HepG2 (cell line): ENCODE results near the gene GPHN. TPM values are rescaled to one million over a fixed set of nuclear protein-coding genes. Genes with fewer than 3 reads are reported as not detected.

Experiments used
- ATAC-seq: fragments of 200-7000 bp; cut with Tn5 transposase; 3 replicates; pipeline ENCODE4 v1.9.1; 2020; ENCODE audit warnings: mild to moderate bottlenecking, moderate library complexity
- BruUV-seq: library from RNA; stranded (reverse); fragments of 400-500 nt; replicated peaks from 2 replicates; lab custom pipeline; 2021; lab: Mats Ljungman, UMichigan
- CTCF ChIA-PET: fragments of 300-600 bp; formaldehyde crosslinking; extraction: SDS; loops from one replicate; lab custom pipeline; 2021; ENCODE audit warnings: low total read pairs, inconsistent platforms, low intra/inter-chr PET ratio; lab: Yijun Ruan, JAX
- POLR2A ChIA-PET: fragments of 350-600 bp; sonication (Branson Sonifier 250); formaldehyde crosslinking; loops from one replicate; lab custom pipeline; 2020; ENCODE audit warnings: antibody characterized with exemption, inconsistent platforms; lab: Yijun Ruan, JAX
- DNase-seq: peaks from one replicate; pipeline ENCODE4 v3.0.0-alpha.2; 2015; ENCODE audit warnings: low spot score
- FAIRE-seq: peaks from 3 replicates; lab custom pipeline; 2011; peaks lifted over from hg19 to GRCh38; lab: Jason Lieb, UNC
- H2AFZ ChIP-seq: one replicate; pipeline ENCODE4 v1.6.1; 2011; ENCODE audit warnings: low read length, inconsistent platforms
- H3K27ac ChIP-seq: fragments of 300-600 bp; 3 replicates; pipeline ENCODE4 v1.8.0; 2011; ENCODE audit warnings: mixed run types, mild to moderate bottlenecking, mixed read lengths, low read length, inconsistent platforms; ENCODE audit not compliant: insufficient read depth; ENCODE audit errors: extremely low read length
- H3K27me3 ChIP-seq, 2 experiments: fragments of 200-600 bp in 1 of 2; 2 replicates in 1 of 2; 3 replicates in 1 of 2; pipeline versions ENCODE4 v1.6.0 to v1.8.0; 2011; ENCODE audit warnings: low read length in 2 of 2, mild to moderate bottlenecking in 2 of 2, moderate library complexity in 2 of 2, inconsistent platforms in 1 of 2; ENCODE audit not compliant: insufficient read depth in 2 of 2, control insufficient read depth in 1 of 2
- H3K36me3 ChIP-seq, 2 experiments: fragments of 200-600 bp in 1 of 2; replicated peaks in 1 of 2; 2 replicates in 1 of 2; 3 replicates in 1 of 2; pipeline versions ENCODE4 v1.5.1 to v1.8.0; 2011; ENCODE audit warnings: low read length in 2 of 2, inconsistent platforms in 1 of 2; ENCODE audit not compliant: insufficient read depth in 2 of 2, control insufficient read depth in 1 of 2
- H3K4me1 ChIP-seq: 2 replicates; pipeline ENCODE4 v1.5.1; 2012; ENCODE audit warnings: low read length, inconsistent platforms; ENCODE audit not compliant: insufficient read depth
- H3K4me2 ChIP-seq: 2 replicates; pipeline ENCODE4 v1.6.0; 2011; ENCODE audit warnings: low read depth, low read length, inconsistent platforms
- H3K4me3 ChIP-seq, 3 experiments: fragments of 200-600 bp in 1 of 3; sonication (generic), shearing (Covaris generic) in 1 of 3; replicated peaks in 1 of 3; 2 replicates each; pipeline ENCODE4 v1.5.1; 2011 to 2016; ENCODE audit warnings: low read length in 3 of 3, inconsistent platforms in 2 of 3, low read depth in 2 of 3, mild to moderate bottlenecking in 2 of 3, control low read depth in 1 of 3, mixed read lengths in 1 of 3; ENCODE audit not compliant: insufficient read depth in 1 of 3
- H3K79me2 ChIP-seq: one replicate; pipeline ENCODE4 v1.6.1; 2011; ENCODE audit warnings: low read length, inconsistent platforms; ENCODE audit not compliant: insufficient read depth
- H3K9ac ChIP-seq: 2 replicates; pipeline ENCODE4 v1.6.0; 2011; ENCODE audit warnings: mild to moderate bottlenecking, low read depth, low read length, inconsistent platforms; ENCODE audit not compliant: insufficient read depth
- H3K9me3 ChIP-seq: 2 replicates; pipeline ENCODE4 v1.5.1; 2012; ENCODE audit warnings: mild to moderate bottlenecking, low read length
- H4K20me1 ChIP-seq: 2 replicates; pipeline ENCODE4 v1.6.0; 2011; ENCODE audit warnings: inconsistent platforms, mild to moderate bottlenecking, low read length, moderate library complexity; ENCODE audit not compliant: insufficient read depth
- ARID2 ChIP-seq: sonication (generic); formaldehyde crosslinking; IDR thresholded peaks from 2 replicates; pipeline ENCODE4 v1.8.1; 2022; ENCODE audit warnings: mild to moderate bottlenecking, missing genetic modification reagents, borderline replicate concordance
- BCLAF1 ChIP-seq: fragments of 450-650 bp; IDR thresholded peaks from 2 replicates; pipeline ENCODE4 v1.6.1; 2017; ENCODE audit warnings: mild to moderate bottlenecking
- MIER2 ChIP-seq: IDR thresholded peaks from 2 replicates; pipeline ENCODE4 v1.6.1; 2016; ENCODE audit warnings: missing biosample characterization, missing genetic modification reagents
- PHF8 ChIP-seq: sonication (generic); formaldehyde crosslinking; IDR thresholded peaks from 2 replicates; pipeline ENCODE4 v1.5.0; 2020; ENCODE audit warnings: missing genetic modification reagents
- ZFP1 ChIP-seq: IDR thresholded peaks from 2 replicates; pipeline ENCODE4 v1.6.1; 2016
- ZFP36L1 ChIP-seq: sonication (generic); formaldehyde crosslinking; IDR thresholded peaks from 2 replicates; pipeline ENCODE4 v1.8.0; 2022; ENCODE audit warnings: mild to moderate bottlenecking, missing genetic modification reagents, moderate library complexity
- ZNF547 ChIP-seq: sonication (generic); formaldehyde crosslinking; IDR thresholded peaks from 2 replicates; pipeline ENCODE4 v1.5.1; 2020; ENCODE audit warnings: mild to moderate bottlenecking, missing genetic modification reagents
- ZNF790 ChIP-seq: sonication (generic); formaldehyde crosslinking; IDR thresholded peaks from 2 replicates; pipeline ENCODE4 v1.8.0; 2022; ENCODE audit warnings: missing genetic modification reagents, mild to moderate bottlenecking, borderline replicate concordance
- WGBS: methylation state at CpG from one replicate; pipeline ENCODE4 v1.1.6; 2017; ENCODE audit warnings: low lambda C conversion rate; 5-methylcytosine and 5-hydroxymethylcytosine counted together
- in situ Hi-C: cut with HindIII; loops from 2 replicates; pipeline ENCODE4 v1.10.0; 2017; ENCODE audit warnings: low pct_unique_long_range_greater_than_20kb; ENCODE audit not compliant: extremely low pct_ligation_motif_present
- intact Hi-C: fragments of 100-400 bp; cut with micrococcal nuclease; formaldehyde crosslinking; loops from one replicate; pipeline ENCODE4 v1.10.0; 2022; ENCODE audit not compliant: unreplicated experiment
- polyA plus RNA-seq, 8 experiments: library from polyadenylated mRNA; depleted of rRNA in 3 of 8; stranded (reverse) in 7 of 8; unstranded in 1 of 8; fragments of >200 nt; fragmentation: Illumina TruSeq in 4 of 8; extraction: Trizol in 4 of 8; gene quantifications; 2 replicates each; pipeline versions ENCODE4 v1.2.1 to v1.2.3, GENCODE V29; 2011 to 2016; ENCODE audit warnings: low read depth in 4 of 8, missing spikeins in 1 of 8, mixed read lengths in 1 of 8; ENCODE audit not compliant: insufficient read depth in 1 of 8
- total RNA-seq, 5 experiments: library from RNA; depleted of rRNA; stranded (reverse); fragments of >200 nt; fragmentation: Illumina TruSeq; extraction: Trizol; gene quantifications; 2 replicates each; pipeline ENCODE4 v1.2.3, GENCODE V29; 2016; ENCODE audit warnings: low read depth in 1 of 5

The GPHN gene
- total and polyA plus RNA-seq, 2 of the 13 experiments (the other 11 are each of a cell fraction or from before 2014, with no cell fraction given) = 12.7 to 19.2 TPM

DNA sequence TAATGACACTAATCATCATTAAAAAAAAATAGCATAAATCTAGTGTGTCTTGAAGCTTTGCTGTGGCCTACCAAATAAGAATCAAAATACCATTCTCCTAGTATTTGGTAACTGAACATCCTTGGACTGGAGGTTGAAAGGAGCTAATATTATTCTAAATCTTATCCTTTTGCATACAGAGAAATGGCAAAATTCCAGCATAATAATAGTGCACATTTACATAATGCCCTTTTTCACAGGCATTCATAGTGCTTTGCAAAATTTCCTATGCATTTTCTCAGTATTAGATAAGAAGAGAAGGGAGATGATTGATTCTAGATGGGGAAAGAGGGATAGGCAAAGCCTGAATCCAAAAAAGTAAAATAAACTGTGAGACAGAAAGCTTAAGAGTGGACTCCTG lies 35.7 kb upstream of the GPHN start (continued):
- TF ChIP-seq BCLAF1 = no peak
- TF ChIP-seq MIER2 (CRISPR knock-in tag) = no peak
- TF ChIP-seq ZNF547 (CRISPR knock-in tag) = no peak
- no peak for TF ChIP-seq ZNF790
- TF ChIP-seq ARID2 (CRISPR knock-in tag) = no peak
- no peak for TF ChIP-seq PHF8 (CRISPR knock-in tag)
- no peak for TF ChIP-seq ZFP1 (CRISPR knock-in tag)
- TF ChIP-seq, all 625 proteins: peak for 0

DNA sequence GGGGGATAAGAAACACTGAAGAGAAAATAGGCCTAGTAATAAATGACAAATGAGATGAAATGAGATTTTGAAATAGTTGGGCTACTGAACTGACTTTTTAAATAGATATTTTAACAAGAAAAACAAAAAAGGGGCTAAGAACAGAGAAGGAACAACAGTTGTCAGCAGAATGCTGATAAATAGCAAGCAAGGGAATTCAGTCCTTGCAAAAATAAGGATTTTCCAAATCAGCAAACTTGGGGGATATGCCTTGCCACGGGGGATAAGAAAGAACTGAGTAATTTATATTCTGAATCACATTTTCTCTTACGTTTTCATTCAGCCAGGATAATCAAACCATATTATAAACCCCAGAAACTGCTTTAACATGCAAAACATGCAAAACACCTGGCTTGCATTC lies 34.7 kb upstream of the GPHN start:
- DNase-seq = no peak
- Histone ChIP-seq H3K4me2 (no peak overlapping the region), H3K27me3 (no peaks in the 10 kb centered on the region), H3K27ac (no peak overlapping the region), H3K4me1 (no peaks in the 10 kb centered on the region), H3K9me3 (peaks cover 20% of the 10 kb centered on the region), H3K36me3 (no peaks in the 10 kb centered on the region), H2AFZ (no peak overlapping the region), H3K4me3 (no peak overlapping the region), H3K79me2 (no peaks in the 10 kb centered on the region), H3K9ac (no peak overlapping the region), H4K20me1 (no peaks in the 10 kb centered on the region)
- in situ Hi-C loops = no loop called here
- ChIA-PET POLR2A (no interaction called here), CTCF (no interaction called here)
- no peak for FAIRE-seq
- intact Hi-C loops = no loop called here
- BruUV-seq = no TSS peak
- no peak for TF ChIP-seq ZFP36L1 (CRISPR knock-in tag)
- WGBS = 42% methylated on average over 2 of the region's 2 CpGs
- no peak for ATAC-seq
